EL (cell line): Measurements from ENCODE around the gene KLRD1.
A peak's percentile ranks its signal among the peaks of the same experiment; 100 is the strongest.
"Not testable (repeated sequence)": the region's sequence is repeated elsewhere in the genome, so short reads cannot be mapped to it uniquely, and the experiment has no call there.

Source experiments
- DNase-seq: peaks from one replicate; pipeline ENCODE4 v3.0.0-alpha.2; 2016

The KLRD1 gene, protein sequence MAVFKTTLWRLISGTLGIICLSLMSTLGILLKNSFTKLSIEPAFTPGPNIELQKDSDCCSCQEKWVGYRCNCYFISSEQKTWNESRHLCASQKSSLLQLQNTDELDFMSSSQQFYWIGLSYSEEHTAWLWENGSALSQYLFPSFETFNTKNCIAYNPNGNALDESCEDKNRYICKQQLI

DNA sequence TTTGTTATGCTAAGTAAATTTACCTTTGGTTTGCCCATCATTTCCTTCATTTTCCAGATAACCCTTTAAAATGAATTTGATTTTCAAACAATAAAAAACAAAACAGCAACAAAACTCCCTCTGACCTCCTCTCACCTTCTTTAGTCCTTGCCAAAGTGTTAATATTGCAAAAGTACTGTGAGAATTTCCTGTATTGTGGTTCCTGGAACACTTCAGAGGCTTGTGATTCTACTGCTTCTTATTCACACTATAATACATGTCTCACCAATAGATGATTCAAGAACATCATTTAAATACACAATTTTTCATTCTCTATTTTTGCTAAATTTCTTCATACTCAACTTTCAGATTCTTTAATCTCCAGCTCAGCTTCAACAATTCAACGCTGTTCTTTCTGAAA is at the start of gene KLRD1:
TSS of gene KLRD1 (plus strand) at position 241 of the 400 bp plus-strand sequence. CDS start 208 bp downstream, outside the sequence.
- DNase-seq: no peak

DNA sequence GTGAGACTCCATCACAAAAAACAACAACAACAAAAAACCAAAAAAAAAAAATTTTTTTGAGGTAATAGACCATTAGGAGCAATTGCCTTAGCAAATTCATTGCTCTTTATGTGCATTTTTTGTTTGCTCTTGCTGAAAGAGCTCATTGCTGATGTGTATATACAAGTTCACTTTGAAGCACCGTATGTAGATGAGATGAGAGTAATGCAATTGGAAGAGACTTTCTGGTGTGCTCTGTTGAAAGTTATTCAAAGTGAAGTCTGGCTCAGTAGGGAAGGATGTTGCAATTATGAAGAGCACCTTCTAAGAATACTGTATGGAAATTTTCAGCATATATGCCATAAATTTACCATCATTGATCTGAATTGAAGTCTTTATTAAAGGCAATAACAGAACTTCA is 46.7 kb upstream of the KLRD1 start:
- DNase-seq: no peak

DNA sequence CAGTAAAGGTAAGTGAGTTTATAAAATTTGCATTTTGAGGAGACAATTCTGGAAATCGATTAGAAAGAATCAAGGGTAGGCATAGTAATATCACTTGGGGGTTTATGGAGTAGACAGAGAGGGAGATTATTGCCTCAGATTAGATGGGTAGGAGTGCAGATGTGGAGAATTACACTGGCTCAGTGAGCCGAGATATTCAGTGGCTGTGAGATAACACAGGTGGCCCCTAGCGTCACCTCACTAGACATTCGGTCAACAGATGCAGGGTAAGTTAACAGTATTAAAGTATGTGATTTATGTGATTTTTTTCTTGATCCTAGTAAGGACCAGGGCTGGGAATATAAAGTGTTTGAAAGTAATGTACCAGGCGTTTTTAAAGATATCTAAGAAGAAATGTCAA is 39.6 kb upstream of the KLRD1 start:
- DNase-seq: no peak

DNA sequence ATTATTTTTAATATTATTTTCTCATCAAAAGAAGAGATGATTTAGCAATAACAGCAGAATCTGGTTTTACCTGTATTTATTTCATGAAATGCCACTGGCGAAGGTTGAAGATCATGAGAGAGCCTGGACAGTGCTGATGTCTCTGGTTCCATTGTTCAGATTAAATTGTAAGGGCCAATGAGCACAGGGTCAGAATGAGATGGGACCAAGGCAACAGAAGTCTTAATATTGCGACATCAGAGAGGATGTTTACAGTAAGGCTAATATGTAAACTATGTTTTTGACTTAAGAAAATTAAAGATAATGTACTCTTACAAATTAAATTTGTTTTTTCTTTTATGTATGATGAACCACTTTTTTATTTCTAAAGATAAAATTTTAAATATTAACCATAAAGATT is 35.2 kb upstream of the KLRD1 start:
- DNase-seq: no peak

DNA sequence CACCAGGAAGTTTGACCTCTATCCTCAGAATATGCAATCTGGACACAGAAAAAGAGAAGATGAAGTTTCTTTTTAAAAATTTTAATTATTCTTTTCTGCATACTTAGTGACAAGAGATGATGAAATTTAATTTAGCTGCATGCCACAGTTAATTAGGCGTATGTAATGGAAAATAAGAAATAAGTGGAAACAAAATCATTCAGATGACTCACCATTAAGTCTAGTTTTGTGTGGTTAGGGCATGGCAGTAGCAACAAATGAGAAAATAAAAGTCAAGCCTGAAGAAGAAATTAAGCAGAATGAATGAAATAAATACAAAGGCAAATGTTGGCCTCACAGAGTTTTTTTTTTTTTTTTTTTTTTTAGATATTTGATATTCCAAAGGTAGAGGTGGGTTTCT is 30.9 kb upstream of the KLRD1 start:
- no peak for DNase-seq

DNA sequence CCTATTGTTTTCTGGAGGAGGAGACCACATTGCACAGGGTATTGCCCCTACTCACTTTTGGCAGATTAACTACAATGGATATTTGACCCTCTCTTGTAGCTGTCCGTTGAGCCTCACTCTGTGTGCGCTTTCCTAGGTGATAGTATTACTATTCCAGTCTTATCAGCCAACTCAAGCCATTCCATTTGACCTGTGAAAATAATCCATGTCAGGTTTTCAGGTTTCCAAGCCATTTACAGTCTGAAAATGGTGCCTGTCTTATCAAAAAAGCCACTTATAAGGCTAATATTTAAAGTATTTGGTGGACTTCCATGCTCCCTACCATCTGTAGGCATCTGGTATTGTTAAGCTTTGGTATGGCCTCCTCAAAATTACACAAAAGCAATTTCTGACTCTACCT is 29.6 kb upstream of the KLRD1 start:
- no peak for DNase-seq

DNA sequence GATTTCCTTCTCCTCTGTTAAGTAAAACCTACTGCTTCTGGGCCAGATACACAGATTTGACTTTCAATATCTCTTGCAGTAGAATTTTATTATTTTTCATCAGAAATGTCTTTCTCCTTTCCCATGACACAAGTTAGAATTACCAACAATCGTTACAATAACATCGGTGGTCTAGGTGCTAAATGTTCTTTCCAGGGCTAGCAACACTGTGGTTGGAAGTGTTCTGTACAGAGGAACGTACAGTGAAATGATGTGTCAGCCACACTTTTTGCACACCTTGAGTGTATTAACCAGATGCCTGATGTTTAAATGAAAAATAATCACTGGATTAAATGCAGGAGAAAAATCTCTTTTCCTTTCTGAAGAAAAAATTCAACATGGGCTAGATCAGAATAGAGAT is 27.7 kb upstream of the KLRD1 start:
- DNase-seq: no peak

DNA sequence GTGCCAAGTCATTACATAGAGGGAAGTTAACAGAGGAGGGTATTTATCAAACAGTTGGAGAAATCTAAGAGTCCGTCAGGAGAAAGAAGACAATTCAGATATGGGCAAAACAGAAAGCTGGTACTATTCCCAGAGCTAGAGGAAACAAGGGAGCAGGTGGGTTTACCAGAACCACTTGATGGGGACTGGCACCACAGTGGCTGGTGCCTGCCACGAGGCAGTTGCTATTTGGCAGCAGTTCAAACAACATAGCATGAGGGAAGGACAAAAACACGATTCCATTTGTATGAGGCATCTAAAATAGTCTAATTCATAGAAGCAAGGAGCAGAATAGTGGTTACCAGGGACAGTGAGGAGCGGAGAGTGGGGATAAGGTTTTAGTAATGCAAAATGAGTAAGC is 24.6 kb upstream of the KLRD1 start:
- no peak for DNase-seq

DNA sequence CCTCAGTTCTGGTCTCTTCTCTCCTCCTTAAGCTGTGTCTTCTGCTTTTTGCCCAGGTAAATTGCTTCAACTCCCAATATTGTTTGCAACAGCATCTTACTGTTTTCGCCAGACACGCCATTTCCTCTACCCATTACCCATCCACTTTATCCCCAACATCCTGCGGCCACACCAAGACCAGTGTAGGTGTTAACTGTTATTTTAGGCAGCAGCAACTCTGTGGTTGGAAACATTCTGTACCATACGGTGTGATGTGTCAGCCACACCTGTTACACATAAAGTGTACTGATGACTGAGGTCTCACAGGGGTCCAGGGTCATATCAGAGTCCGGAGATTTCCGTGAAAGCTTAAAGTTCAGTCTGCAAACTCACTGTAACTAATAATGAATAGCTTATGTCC is 21.8 kb upstream of the KLRD1 start:
- DNase-seq: no peak

DNA sequence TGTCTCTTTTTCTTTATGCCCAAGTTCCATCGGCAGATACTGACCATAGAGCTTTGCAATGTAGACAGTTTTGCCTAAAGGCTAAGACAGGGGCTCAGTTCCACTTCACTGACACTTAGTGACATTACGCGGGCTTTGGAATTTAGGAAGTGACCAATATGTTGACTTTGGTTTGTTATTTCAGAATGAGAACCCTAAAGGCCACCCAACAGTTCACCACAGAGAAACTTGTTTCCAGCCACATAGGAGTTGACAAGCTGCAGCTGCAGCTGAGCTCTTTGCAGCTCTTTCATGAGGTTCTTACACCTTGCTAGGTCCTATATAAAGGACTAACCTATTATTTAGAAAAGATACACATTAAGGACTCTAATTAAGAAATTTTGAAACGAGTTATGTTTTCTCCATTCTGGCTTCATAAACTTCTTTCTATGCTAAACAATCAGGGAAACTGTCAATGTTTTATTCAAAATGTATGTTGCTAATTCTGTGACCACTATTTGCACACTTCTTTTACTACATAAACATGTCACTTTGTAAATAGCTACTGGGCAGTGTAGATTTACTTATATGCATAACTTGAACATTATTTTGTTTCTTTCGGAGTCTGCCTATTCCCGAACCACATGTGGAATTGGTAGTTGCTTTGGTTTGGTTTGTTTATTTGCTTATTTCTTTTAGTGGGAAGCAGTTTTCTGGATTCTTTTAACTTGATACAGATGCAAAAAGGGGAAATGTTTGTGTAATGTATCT is 18.5 kb upstream of the KLRD1 start:
- no peak for DNase-seq

DNA sequence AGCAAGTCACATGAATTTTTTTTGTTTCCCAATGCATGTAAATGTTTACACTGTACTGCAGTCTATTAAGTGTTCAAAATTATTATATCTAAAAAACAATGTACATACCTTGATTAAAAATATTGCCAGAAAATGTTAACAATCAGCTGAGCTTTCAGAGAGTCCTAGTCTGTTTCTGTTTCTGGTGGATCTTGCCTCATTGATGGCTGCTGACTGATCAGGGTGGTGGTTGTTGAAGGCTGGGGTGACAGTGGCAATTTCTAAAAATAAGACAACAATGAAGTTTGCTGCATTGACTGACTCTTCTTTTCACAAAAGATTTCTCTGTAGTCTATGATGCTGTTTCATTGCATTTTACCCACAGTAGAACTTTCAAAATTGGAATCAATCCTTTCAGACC is 16.6 kb upstream of the KLRD1 start:
- DNase-seq: no peak

DNA sequence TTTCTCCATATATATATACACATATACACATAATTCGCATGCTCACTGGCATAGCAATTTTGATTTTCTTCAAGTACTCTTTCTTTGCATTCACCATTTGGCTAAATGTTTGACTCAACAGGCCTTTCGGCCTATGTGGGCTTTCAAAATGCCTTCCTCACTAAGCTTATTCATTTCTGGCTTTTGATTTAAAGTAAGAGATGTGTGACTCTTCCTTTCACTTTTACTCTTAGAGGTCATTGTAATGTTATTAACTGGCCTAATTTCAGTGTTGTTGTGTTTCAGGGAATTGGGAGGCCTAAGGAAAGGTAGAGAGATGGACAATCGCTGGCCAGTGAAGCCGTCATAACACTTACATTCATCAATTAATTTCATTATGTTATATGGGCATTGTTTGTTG is 14.5 kb upstream of the KLRD1 start:
- DNase-seq: no peak

DNA sequence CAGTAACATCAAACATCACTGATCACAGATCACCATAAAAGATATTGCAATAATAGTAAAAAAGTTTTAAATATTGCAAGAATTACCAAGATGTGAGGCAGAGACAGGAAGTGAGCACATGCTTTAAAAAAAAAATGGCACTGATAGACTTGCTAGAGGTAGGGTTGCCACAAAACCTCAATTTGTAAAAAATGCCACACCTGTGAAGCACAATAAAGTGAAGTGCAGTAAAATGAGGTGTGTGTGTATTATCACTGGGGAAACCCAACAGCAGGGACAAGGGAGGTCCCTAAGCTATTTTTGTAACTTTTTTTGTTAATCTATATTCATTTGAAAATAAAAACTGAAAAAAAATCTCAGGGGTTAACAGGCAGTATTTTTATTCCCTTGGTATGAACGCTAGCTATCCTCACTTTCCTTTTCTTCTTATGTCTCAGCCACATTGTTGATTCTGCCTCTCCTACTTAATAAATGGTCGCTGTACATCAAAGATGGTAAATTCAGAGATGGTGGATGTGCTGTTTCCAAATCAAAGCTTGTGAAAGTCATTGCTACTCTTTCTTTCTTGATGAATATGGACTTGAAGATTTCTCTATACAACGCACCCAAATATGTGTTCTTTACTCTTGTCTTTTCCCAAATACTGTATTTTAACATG is 14.0 kb upstream of the KLRD1 start:
- DNase-seq: no peak

DNA sequence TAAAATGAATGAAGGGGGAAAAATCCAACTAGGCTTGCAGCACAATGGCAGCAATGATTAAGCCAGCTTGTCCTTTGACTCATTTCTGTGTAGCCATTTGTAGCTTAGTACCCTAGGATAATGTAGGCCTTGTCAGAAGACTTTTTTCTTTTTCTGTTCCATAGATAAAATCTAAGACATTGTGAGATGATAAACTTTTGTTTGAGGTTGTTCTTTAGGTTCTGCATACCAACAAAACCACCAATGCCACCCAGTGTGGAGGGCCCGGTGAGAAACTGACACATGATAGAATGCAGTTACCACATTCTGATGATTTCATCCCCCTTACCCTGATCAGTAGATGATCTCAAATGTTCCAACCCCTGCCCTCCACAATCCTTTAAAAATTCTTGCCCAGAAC is 6.6 kb upstream of the KLRD1 start:
- DNase-seq: peak; percentile 23

DNA sequence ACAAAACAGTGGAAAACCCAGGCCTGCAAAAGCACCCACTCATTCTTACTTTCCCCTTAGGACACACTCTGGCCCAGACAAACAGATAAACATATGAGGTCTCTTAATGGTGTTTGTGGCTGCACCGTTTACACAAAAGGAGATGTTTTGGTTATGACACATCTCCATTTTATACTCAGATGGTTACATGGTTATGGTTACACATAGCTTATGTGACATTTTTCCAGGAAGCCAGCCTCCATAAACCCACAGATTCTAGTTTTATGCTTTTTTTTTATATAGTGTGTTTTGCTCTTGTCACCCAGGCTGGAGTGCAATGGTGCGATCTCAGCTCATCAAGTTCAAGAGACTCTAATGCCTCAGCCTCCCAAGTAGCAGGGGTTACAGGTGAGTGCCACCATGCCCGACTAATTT is 3.5 kb upstream of the KLRD1 start:
- peak; percentile 78 for DNase-seq

DNA sequence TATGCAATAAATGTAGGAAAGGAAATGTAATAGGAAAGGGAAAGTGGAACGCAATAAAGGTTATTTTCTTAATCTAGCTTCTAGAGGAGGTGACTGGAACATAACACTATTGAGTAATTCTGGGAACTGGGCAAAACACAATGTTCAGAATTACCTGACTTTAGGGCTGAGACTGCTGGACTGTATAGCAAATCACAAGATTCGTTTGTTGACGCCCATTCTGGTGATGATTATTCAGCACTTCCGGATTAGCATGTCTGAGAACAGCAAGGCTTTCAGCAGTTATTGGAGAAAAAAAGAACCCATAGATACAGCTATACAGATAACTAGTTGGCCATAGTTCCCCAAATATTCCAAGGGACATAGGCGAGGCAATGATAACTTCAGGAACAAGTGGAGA is 2.3 kb upstream of the KLRD1 start:
- no peak for DNase-seq

DNA sequence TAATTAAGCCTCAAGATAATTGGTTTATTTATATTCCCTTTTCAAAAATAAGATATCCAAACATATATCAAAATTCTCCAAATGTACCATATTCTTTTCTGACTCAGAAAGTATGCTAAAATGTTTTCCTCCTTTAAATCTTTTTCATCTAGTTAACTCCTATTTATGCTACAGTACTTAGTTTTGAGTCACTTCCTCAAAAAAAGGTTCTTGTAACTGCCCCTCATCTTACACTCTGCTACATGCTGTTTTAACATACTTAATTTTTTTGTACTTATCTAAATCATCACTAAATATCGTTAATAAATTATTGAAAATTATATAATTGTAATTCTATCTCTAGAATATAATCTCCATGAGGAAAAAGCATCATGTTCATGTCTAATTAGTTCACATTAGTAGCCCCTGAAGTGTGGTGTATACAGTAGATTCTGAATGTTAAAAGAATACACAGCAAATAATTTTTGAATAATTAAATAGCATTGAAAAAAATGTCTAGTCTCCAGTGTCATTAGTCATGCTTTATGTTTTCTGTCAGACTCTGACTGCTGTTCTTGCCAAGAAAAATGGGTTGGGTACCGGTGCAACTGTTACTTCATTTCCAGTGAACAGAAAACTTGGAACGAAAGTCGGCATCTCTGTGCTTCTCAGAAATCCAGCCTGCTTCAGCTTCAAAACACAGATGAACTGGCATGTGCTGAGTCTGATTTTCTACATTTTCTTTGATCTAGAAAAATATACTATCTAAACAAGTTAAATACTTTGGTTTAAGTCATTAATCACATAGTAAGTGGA is 3.5 kb downstream of the KLRD1 start:
- DNase-seq: no peak

DNA sequence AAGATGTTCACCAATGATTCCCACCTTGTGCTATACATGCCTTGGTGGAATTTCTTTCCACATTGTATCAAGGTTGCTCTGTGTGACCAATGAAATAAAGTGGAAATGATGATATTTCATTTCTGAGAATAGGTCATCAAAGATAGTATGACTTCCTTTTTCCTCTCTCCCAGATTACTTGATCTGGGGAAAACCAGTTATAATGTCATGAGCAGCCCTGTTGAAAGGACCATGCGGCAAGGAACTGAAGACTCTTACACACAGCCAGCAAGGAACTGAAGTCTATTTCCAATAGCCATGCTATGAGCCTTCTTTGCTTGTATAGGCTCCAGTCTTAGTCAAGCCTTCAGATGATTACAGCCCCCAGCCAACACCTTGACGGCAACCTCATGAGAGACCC is 11.7 kb downstream of the KLRD1 start:
- no peak for DNase-seq

DNA sequence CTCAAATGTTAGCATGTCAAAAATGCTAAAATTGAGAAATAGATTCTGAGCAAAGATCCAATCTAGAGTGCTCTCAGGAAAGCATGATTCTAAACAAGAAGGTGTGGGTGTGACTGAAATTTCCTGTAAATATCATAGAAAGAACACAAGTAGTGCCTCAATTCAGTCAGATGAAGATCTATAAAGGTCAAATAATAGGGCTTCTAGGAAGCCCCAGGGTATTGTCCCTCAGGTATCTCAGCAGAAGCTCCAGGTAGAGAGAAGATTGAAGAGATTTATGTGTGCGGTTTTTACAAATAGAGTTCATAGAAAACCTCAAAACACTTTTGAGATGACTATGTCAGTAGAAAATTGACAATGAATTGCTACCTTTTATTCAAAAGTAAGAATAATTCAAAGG is 13.0 kb downstream of the KLRD1 start:
- DNase-seq: no peak

DNA sequence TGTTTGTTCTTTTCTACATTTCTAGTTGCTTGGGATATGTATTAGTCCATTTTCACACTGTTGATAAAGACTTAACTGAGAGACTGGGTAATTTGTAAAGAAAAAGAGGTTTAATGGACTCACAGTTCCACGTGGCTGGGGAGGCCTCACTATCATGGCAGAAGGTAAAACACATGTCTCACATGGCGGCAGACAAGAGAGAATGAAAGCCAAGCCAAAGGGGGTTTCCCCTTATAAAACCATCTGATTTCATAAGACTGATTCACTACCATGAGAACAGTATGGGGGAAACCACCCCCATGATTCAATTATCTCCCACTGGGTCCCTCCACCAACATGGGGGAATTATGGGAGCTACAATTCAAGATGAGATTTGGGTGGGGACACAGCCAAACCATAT is 21.0 kb downstream of the KLRD1 start:
- not testable (repeated sequence) for DNase-seq

DNA sequence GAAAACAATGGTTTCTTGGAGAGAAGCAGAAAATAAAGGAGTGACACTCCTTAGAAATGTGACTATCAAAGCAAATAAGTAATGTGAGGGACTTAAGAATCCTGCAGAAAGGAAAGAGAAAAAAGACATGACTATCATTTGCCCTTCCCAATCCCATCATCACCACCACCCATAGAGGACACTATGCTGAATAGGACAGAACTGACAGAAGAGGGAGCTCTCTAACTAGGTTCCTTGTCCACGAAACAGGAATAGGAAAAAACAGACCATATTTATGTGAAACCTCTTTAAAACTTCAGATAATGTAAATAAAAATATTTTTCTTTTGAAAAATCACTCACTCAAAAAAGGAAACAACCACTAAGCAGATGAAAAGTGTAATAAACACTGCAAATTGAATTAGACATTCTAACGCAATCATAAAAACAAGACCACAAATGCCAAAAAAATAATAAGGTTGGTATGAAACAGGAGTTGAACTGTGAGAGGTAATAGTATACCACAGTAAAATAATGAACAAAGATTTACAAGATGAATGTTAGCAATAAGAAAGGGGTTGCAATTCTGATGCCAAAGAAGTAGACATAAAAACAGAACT is 24.1 kb downstream of the KLRD1 start:
- DNase-seq: peak; percentile 48

DNA sequence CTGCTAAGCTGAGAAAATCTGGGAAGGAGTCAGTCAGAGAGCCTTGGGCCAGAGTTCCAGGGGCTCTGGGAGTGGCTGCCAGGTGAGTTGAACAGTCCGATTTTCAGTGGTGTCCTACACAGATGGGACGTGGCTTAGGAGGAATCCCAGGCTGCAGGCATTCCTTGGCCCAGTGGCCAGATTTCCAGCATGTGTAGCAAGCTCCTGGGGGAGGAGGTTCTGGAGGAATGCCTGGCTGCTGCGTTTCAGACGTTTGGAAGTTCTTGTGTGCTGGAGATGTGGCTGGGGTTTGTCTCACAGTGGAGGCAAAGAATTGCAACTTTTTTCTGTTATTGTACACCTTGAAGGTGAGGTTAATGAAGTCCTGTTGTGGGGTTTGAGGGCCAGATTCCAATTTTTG is 28.5 kb downstream of the KLRD1 start:
- DNase-seq: not testable (repeated sequence)

DNA sequence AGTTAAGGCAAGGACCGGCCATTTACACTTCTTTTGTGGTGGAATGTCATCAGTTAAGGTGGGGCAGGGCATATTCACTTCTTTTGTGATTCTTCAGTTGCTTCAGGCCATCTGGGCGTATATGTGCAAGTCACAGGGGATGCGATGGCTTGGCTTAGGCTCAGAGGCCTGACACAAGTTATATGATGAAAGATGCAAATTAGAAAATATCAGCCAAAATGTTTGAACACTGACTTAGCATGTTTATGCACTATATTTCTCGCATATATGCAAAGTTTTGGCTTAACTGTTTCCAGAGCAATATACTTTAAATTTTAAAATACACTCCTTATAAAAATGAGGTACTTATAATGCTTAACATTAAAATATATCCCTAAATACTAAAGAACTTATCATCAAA is 30.8 kb downstream of the KLRD1 start:
- DNase-seq: not testable (repeated sequence)
